GM21717 (cell line): ENCODE results near the gene BCKDK.
"Not testable (repeated sequence)": the region's sequence is repeated elsewhere in the genome, so short reads cannot be mapped to it uniquely, and the experiment has no call there.

Source experiments
- ATAC-seq: cut with Tn5 transposase; IDR thresholded peaks from one replicate; pipeline ENCODE4 v1.9.1; 2021; ENCODE audit warnings: mild to moderate bottlenecking, moderate library complexity; ENCODE audit not compliant: unreplicated experiment

BCKDK gene

DNA sequence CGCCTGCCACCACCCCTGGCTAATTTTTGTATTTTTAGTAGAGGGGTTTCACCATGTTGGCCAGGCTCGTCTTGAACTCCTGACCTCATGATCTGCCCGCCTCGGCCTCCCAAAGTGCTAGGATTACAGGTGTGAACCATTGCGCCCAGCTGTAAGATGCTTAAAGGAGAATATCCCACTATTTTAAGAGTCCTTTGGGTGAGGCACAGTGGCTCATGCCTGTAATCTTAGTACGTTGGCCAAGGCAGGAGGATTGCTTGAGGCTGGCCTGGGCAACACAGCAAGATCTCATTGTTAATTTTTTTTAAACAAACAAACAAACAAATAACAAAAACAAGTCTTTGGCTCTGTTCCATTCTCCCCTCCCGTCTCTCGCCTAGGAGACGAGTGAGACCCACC, 32.9 kb downstream of the BCKDK start:
- ATAC-seq, result not testable (repeated sequence)

DNA sequence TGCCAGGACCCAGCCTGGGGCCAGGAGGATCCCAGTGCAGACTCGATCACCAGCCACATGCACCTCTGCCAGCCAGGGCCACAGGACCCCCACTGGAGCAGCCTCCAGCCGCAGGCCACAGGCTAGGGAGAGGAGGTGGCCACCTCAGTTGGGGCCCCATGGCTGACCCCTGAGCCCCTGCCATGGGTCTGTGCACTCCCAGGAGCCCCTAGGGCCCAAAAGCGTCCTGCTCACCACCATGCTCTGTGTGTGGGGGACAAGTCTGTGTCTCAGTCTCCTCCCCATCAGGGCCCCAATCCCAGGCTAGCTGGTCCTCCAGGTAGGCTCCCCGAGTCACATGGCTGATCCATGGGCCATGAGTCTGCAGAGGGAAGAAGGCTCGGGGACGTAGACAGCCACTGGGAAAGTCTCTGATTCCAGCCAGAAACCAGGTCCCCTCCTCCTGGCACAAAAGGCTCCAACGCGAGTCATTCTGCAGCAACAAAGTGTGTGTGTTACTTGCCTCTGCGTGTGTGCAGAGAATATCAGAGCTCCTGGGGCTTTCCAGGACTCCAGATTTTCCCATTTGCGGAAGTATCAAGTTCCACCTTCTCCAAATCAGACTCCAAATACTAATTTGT, 33.4 kb downstream of the BCKDK start:
- no peak for ATAC-seq

DNA sequence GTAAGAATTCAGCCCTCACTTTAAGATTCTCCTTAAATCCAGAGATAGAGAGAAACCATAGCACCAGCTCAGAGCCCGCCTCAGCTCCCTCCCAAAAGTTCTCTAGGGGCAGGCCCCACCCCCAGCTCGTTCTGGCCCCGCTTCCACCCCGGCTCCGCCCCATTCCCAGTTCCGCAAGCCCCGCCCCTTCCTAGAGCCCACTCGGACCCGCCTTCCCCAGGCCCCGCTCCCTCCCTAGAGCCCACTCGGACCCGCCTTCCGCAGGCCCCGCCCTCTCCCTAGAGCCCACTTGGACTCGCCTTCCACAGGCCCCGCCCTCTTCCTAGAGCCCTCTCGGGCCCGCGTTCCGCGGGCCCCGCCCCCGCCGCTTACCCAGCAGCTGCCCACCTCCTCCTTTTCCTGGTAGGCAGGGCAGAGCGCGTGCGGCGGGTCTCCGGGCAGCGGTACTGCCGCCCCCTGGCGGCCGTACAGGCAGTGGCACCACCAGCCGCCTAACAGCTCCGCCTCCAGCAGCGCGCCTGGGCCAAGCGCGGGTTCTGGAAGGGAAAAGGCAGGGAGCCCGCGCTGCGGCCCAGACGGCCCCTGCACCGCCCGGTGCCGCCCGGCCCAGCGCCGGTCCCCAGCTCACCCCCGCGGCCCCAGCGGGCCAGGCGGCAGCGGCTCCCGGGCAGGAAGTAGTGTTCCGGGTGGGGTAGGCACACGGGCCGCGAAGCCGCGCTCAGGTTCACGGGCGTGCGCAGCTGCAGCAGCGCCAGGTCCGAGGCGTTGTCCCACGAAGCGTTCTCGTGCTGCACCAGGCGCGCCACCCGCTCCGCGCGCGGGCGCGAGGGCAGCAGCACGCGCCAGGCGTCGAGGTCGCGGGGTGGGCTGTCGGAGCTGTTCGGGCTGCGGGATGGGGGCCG, 34.2 kb downstream of the BCKDK start:
- peak; percentile 81 for ATAC-seq

DNA sequence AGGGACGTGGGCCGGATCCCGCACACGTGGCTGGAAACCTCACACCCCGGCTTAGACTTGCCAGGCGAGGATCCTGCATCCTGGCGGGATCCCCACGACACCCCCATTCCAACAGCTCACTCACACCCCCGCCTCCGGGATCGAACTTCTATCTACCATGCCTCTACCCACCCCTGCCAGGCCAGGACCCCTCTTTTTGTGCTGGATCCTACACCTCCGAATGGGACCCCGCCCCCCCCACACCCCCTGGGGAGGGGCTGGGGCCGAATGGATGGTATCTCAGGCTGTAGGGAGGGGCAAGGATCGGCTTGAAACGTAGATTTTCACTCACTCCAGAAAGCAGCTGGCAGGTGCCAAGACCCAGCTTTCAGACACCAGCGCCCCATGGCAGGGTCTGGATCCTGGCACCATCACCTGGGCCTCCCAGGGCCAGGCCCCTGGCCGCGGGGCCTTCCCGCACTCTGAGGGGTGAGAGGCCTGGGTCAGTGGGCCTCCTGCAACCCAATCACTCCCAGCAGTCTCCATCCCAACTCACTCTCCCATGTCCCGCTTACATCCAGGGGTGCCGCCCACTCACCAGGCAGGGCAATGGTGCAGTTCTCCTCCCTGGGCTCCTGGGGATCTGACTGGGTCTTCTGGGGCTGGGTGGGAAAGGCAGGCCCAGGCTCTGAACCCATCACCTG, 35.0 kb downstream of the BCKDK start:
- ATAC-seq, result no peak

DNA sequence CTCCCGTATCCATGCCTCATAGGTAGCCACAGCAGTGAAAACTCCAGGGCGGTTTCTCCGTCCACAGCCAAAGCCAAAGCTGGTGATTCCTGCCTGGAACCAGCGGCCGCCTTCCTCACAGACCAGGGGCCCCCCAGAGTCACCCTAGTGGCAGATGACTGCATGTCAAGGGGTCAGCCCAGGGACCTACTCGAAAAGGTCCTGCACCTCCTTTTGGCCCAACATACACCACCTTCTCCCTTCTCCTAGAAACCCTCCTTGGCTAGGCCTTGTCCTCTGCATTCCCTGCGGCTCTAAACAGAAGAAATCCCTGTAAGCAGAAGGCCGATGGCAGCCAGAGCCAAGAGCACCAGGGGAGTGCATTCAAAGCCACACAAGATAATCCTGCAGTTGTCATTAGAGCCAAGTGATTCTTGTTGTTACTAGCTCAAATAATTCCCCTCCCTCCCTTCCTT, 35.5 kb downstream of the BCKDK start:
- no peak for ATAC-seq

DNA sequence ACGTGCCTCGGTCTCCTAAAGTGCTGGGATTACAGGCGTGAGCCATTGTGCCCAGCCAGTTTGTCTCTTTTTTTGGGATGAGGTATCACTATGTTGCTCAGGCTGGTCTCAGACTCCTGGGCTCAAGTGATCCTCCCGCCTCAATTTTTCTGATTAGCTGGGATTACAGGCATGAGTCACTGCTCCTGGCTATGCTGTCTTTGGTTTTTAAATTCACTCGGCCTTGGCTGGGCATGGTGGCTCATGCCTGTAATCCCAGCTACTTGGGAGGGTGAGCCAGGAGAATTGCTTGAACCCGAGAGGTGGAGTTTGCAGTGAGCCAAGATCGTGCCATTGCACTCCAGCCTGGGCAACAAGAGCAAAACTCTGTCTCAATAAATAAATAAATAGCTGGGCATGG, 36.2 kb downstream of the BCKDK start:
- not testable (repeated sequence) for ATAC-seq

DNA sequence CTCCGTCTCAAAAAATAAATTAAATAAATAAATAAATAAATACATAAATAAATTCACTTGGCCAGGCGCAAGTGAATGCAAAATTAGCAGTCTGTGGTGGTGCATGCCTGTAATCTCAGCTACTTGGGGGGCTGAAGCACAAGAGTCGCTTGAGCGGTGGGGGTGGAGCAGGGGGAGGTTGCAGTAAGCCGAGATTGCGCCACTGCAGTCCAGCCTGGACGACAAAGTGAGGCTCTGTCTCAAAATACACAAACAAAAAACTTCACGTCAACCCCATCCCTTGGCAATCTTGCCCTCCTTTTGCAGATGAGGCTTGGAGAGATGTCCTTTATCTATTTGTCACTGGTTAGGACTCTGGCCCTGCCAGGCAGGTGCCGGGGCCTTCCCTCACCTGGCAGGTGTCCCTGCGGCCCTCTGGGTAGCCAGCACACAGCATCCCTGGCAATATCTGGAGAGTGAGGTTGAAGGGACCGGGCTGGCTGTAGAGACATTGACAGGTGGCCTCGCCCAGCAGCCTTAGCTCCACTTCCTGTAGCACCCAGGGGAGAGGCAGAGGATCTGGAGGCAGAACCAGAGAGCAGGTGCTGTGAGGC, 37.3 kb downstream of the BCKDK start:
- no peak for ATAC-seq

DNA sequence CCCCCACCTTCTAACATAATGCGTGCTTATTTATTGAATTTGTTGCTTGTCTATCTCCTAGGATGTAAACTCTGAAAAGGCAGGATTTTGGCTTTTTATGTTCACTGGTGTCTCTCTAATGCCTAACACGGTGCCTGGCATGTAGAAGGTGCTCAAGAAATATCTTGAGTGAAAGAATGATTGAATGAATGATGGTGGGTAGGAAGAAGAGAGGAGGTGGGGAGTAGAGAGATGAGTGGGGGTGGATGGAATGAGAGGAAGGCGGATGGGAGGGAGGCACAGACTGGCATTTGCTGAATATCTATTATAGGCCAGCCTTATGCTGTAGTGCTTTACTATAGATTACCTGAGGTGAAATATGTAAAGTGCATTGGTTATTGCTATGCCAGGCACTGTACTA, 39.4 kb downstream of the BCKDK start:
- ATAC-seq, result no peak

DNA sequence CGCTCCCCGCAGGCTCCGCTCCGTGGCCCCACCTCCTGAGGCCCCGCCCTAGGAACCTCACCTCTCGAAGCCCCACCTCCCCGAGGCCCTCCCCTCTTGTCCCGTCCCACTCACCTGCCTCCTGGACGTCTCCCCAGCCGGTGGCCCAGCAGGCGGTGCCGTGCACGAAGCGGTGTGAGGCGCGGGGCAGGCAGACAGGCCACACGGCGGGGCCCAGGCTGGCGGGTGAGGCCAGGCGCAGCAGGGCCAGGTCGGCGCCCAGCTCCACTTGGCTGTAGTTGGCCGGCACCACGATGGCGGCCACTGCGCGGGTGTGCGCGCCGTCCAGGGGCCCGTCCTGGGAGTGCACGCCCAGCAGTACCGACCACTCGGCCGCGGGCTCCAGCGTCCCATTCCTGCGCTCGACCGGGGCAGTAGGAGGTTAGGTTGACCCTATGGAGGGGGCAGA, 40.1 kb downstream of the BCKDK start:
- no peak for ATAC-seq

DNA sequence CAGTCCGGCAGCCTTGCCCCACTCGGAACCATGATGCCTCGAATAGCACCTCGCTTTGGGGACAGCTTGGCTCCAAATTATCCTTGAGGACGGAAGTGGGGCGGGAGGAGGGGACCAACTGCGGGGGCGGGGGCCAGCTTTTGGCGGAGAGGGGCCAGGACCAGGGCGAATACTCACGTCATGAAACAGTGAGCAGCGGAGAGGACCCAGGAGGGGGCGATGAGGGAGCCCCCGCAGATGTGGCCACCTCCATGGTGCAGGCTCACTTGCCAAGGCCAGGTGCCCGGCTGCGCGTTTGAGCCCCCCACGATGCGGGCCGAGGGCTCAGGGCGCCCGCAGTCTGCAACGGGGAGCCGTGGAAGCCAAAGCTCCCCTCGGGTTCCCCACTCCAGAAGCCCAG, 40.7 kb downstream of the BCKDK start:
- no peak for ATAC-seq

DNA sequence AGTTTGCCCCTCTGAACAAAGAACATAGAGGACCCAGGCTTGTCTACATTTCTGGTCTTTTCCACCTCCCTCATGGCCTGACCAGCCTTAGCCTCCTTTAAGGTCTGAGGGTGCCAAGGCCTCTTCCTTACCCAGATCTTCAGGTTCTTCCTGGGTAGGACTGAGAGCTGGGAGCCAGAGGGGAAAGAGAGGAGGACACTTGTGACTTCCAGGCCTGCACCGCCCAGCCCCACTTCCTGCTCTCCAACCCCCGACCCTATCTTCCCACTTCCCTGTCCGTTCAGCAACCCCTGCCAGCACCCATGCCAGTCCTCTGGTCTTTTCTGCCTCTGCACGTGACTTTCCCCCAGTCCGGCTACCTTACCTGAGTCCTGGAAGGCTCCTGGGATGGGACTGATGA, 41.1 kb downstream of the BCKDK start:
- ATAC-seq, result no peak

DNA sequence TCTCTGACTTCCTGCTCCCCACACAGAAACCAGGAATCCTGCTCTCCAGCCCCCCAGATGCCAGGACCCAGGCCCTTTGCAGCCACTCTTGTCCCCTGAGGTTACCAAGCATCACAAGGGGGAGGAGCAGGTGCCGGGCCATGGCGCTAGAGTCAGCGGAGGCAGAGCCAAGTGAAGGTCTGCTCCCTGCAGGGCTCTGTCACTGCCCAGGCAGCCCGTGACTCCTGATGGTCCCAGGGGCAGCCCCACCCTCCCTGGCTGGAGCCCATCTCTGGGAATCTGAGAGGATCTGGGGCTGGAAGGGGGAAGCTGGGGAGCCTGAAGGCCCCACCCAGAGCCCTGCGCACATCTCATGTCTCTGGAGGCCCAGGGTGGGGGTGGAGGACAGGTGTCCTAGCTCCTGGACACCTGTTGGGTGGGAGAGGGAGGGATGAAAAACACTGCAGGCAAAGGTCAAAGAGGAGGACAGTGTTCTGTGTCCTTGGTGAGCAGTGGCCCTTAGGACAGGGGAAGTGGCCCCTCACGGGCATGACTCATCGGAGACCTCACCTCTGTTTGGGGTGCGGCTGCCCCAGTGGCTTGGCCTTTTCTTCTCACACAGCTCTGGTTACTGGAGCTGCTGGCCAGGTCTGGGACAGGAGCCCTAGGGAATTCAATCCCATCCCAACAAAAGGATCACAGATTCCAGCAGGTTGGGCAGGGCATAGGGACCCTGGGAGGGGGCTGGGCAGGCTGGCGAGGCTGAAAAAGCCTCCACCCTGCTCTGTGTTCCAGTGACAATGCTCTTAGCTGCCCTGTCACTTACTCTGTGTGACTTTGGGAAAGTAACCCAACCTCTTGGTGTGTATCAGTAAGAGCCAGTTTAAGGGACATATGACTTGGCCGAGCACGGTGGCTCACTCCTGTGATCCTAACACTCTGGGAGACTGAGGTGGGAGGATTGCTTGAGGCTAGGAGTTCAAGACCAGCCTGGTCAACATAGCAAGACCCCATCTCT, 42.0 kb downstream of the BCKDK start, which contains the start of gene PRSS36:
TSS of gene PRSS36 (minus strand) at position 173 of the 997 bp plus-strand sequence. CDS start at position 142, 31 bp downstream.
- no peak for ATAC-seq

DNA sequence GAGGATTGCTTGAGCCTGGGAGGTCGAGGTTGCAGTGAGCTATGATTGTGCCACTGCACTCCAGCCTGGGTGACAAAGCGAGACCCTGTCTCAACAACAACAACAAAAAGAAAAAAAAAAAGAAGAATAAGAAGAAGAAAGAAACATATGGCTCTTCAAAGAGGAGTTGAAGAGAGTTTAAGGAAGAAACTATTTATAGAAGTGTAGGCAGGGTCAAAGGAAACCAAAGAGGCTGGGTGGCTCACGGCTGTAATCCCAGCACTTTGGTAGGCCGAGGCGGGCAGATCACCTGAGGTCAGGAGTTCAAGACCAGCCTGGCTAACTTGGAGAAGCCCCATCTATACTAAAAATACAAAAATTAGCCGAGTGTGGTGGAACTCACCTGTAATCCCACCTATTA, 42.8 kb downstream of the BCKDK start:
- ATAC-seq, result not testable (repeated sequence)

DNA sequence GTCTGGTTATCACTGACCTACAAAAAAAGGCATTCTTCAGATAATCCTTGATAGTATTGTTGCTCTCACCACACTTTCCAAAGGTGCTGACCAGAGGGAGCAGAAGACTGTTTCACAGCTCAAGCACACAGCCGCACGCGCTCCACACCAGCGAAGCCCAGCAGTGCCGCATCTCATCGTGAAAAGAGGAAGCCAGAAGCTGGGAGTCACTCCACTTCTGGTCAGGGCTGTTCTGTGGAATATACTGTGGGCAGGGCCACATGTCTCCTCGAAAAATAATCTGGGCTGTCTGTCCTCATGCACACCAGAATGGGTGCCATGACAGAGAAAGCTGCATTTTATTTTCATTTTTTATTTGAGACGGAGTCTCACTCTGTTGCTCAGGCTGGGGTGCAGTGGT, 49.0 kb downstream of the BCKDK start:
- no peak for ATAC-seq
